Activated naive CD8-positive, alpha-beta T cell treated with anti-CD3 and anti-CD28 coated beads for 36 hours (primary cell): ENCODE results near the gene DNAI1. TPM values are rescaled to one million over a fixed set of nuclear protein-coding genes. Genes with fewer than 3 reads are reported as not detected.
A peak's percentile ranks its signal among the peaks of the same experiment; 100 is the strongest.
"Not testable (repeated sequence)": the region's sequence is repeated elsewhere in the genome, so short reads cannot be mapped to it uniquely, and the experiment has no call there.

Source experiments
- DNase-seq: peaks from one replicate; pipeline ENCODE4 v3.0.0; 2021
- H3K27ac Mint-ChIP-seq: one replicate; pipeline ENCODE4 v1.8.0; 2022; ENCODE audit warnings: mild to moderate bottlenecking, moderate library complexity, mixed read lengths
- H3K27me3 Mint-ChIP-seq: one replicate; pipeline ENCODE4 v1.8.0; 2022; ENCODE audit warnings: mild to moderate bottlenecking, mixed read lengths
- H3K36me3 Mint-ChIP-seq: one replicate; pipeline ENCODE4 v1.8.0; 2021; ENCODE audit warnings: mild to moderate bottlenecking, mixed read lengths
- H3K4me1 Mint-ChIP-seq: one replicate; pipeline ENCODE4 v1.8.0; 2021; ENCODE audit warnings: mixed read lengths
- H3K4me3 Mint-ChIP-seq: one replicate; pipeline ENCODE4 v1.8.0; 2022; ENCODE audit warnings: mild to moderate bottlenecking, moderate library complexity, mixed read lengths
- H3K9me3 Mint-ChIP-seq: one replicate; pipeline ENCODE4 v1.8.0; 2022; ENCODE audit warnings: mixed read lengths
- total RNA-seq, 2 experiments: library from RNA; stranded (reverse); gene quantifications; one replicate each; pipeline ENCODE4 v1.2.3, GENCODE V29; 2021

The DNAI1 gene
- not detected for total RNA-seq

DNA sequence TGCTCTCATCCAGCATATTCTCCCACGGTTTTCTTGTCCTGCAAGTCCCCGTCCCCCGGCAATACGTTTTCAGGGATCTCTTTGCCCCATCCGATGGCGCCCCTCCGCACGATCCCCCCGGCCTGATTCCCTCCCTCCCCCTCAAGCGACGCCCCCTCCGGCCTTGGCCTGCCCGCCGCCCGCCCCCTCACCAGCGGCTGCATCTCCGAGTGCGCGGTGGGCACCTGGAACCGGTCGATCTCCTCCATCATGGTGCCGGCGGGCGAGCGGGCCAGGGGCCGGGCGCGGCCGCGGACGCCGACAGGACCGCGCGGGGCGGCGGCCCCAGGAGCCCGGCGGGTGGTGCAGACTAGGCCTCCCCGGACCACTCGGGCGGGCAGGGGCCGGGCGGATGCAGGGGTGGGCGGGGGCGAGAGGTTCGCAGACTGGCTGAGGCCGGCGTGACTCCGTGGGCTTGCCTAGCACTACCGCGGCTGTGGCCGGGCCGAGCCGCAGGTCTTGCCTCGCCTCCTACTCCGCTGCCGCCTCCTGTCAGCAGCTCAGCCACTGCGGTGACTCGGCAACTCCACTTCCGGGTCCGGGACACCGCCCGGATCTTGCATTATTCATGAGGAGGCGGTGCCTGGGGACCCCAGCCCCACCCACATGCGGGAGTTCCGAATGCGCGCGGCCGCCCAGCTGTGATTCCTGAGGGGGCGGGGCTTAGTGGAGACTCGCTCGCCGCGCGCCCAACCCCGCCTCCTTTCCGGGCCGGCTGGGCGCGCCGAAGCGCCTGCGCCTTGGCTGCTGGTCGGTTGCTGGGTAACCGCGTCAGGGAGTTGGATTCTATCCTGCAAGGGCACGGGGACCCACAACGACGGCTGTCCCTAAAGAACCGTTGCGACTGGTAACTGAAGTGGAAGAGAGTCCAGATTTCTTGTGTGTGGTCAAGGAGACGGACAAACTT lies at the start of gene DNAI1, which contains the start of gene FAM219A:
TSS of gene DNAI1 (plus strand) at position 793 of the 946 bp plus-strand sequence. CDS start 201 bp downstream, outside the sequence.
TSS of gene FAM219A (minus strand) at position 558 of the 946 bp plus-strand sequence. CDS start at position 251, 307 bp downstream.
- Mint-ChIP-seq H3K4me1 (peaks cover 35% of the 10 kb centered on the region), H3K27ac (peak within 1 kb of the TSS; percentile 50), H3K36me3 (no peaks in the 10 kb centered on the region), H3K4me3 (peak within 1 kb of the TSS; percentile 87), H3K9me3 (no peaks in the 10 kb centered on the region), H3K27me3 (peaks cover 19% of the 10 kb centered on the region)
- peak; percentile 99 for DNase-seq

DNA sequence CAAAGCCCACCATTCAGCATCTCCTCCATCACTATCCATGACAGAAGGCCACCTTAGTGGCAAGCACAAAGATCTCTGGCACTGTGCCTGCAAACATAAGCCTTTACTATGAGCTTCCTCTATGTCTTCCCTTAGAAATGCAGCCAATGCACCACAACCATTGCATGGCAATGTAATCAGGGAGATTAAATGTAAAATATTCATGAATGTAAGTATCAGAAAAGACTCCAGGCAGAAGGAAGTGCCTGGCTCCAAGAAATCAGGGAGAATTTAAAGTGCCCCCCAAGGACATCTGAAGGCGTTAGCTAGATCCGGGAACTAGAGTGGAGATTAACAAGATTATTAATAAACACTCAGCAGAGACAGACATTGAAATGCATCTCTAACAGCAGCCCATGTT lies 49.5 kb upstream of the DNAI1 start:
- H3K27ac Mint-ChIP-seq, result no peak overlapping the region
- no peaks in the 10 kb centered on the region for H3K27me3 Mint-ChIP-seq
- no peak for DNase-seq
- H3K4me3 Mint-ChIP-seq, result no peak overlapping the region
- H3K9me3 Mint-ChIP-seq, result no peaks in the 10 kb centered on the region
- no peaks in the 10 kb centered on the region for H3K36me3 Mint-ChIP-seq
- no peaks in the 10 kb centered on the region for H3K4me1 Mint-ChIP-seq

DNA sequence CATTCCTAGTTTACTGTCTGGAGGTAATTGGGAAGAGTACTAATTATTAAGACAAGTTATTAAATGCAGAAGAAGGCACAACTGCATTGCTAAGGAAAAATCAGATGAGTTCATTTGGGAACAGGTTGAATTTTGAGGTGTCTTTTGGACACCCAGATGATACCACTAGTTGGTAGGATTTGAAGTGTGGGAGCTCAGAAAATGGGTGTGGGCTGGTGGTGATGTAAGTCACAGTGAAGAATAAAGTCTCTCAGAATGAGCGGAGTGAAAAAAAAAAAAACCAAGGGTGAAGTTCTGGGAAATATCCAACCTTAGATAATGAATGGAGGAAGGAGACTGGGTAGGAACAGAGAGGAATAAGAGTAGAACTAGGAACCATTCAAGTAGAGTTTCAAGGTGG lies 46.3 kb upstream of the DNAI1 start:
- H3K4me1 Mint-ChIP-seq, result no peaks in the 10 kb centered on the region
- no peaks in the 10 kb centered on the region for H3K27me3 Mint-ChIP-seq
- H3K4me3 Mint-ChIP-seq, result no peak overlapping the region
- no peaks in the 10 kb centered on the region for H3K36me3 Mint-ChIP-seq
- no peaks in the 10 kb centered on the region for H3K9me3 Mint-ChIP-seq
- H3K27ac Mint-ChIP-seq, result no peak overlapping the region
- no peak for DNase-seq

DNA sequence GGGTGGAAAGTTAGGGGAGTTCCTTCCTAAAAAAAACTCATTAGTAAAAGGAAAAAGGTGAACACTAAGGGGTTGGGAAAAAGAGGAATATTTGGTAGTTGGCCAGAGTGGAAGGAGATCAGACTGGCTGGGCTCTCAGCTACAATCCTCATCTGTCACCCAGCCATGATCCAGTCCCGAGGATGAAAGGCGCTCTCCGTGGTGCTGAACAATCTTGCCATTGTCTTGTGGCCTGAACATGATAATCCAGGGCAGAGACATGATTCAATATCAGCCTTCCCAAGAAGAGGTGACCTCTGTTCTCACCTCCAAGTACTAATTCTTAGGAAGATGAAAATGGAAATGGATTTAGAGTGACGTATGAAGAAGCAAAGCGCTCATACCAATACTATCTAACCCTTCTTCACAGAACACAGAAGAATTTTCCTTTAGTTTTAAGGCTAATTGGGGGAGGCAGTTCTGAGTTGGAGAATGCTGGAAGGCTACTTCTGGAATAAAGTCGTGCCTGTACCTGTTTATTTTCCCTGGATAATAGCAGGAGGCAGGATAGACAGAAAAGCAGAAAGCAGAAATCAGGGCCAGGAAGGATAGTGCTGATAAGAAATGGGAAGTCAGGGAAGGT lies 45.3 kb upstream of the DNAI1 start:
- no peaks in the 10 kb centered on the region for H3K4me1 Mint-ChIP-seq
- H3K27me3 Mint-ChIP-seq, result no peaks in the 10 kb centered on the region
- no peaks in the 10 kb centered on the region for H3K9me3 Mint-ChIP-seq
- no peak overlapping the region for H3K27ac Mint-ChIP-seq
- no peaks in the 10 kb centered on the region for H3K36me3 Mint-ChIP-seq
- DNase-seq, result peak; percentile 23
- H3K4me3 Mint-ChIP-seq, result no peak overlapping the region

DNA sequence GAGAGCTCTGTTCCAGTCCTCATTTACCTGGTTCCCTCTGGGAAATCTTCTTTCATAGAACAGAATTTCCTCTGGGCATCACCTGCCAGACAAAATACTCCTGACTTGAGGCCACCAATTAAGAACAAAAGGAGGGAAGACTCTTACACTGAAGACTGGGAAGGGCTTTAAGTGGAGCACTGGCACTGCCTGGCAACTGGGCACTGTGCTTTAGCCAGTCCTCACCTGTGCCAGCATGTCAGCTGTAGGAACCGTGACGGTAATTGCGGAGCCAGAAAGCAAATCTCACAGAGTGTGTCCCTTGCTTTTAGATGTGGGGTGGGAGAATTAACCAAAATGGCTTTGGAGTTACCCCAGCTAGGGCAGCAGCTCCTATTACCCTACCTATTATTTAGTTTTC lies 40.9 kb upstream of the DNAI1 start:
- H3K4me1 Mint-ChIP-seq, result no peaks in the 10 kb centered on the region
- no peak overlapping the region for H3K27ac Mint-ChIP-seq
- no peaks in the 10 kb centered on the region for H3K9me3 Mint-ChIP-seq
- H3K27me3 Mint-ChIP-seq, result no peaks in the 10 kb centered on the region
- no peak overlapping the region for H3K4me3 Mint-ChIP-seq
- DNase-seq, result no peak
- no peaks in the 10 kb centered on the region for H3K36me3 Mint-ChIP-seq

DNA sequence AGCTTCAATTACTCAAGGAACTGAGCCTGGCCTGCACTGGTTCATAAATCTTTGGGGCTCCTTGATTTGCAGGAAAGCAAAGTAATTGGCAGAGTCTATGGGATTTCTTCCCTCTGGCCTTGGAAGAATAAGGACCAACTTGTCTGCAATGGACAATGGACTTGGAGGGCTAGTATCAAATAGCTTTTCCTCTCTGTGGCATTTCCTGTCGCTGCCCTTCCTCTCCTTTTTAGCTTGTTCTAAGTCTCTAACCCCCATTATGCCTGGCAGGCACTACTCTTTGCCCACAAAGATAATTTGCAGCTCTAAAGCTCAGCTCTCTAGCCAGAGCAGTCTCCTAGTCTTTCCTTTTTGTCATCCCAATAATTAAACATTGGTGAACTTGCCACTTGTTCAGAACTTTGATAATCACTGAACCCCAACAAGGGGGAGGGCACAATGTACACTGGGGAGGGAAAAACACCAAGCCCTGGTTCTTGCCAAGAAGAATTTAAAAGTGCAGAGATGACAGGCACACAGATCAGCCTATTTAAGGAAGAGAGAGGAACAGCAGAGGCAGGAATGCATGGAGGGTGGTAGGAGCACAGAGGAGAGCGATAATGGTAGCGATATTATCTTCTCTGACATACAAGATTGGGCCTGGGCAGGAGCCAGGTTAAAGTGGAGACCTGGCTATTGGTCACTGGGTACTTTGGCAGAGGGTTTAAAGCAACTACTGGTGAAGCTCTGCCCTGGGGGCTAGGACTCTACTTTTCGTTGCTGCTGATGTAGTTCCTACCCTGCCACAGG lies 38.7 kb upstream of the DNAI1 start:
- no peak overlapping the region for H3K27ac Mint-ChIP-seq
- no peak overlapping the region for H3K4me3 Mint-ChIP-seq
- no peaks in the 10 kb centered on the region for H3K27me3 Mint-ChIP-seq
- DNase-seq, result no peak
- no peaks in the 10 kb centered on the region for H3K36me3 Mint-ChIP-seq
- H3K9me3 Mint-ChIP-seq, result no peaks in the 10 kb centered on the region
- no peaks in the 10 kb centered on the region for H3K4me1 Mint-ChIP-seq

DNA sequence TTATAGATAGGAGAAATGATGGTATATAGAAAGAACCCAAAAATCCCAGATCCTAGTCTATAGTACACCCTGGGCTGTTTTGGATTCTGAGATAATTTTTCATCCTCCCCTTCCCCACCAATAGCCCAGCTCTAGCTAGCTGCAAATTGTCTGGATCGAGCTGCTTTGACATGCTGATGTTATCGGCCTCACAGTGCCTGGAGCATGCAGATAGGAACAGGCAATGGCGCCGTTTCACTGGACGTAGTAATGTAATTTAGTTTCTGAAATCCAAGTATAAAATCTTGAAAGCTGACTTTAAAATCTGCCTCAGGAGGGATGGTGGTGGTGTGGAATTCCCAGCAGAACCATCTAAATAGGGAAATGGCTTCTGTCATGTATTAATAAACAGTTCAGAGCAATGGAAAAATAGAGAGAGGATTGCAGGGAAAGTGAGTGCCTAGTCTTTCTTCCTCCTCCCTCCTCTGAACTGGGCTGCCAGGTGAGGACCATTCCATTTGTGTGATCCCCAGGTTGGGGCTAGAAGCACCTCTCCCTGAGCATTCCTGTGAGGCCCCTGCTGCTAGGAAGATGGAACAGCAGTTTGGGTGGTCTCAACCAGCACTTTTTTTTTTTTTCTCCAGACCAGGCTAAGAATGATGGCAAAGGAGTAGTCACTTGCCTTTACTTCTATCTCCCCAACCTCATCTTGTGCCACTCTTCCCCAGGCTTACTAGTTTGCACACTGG lies 32.1 kb upstream of the DNAI1 start:
- Mint-ChIP-seq H3K36me3 (no peaks in the 10 kb centered on the region), H3K4me1 (no peaks in the 10 kb centered on the region), H3K27me3 (no peaks in the 10 kb centered on the region), H3K9me3 (no peaks in the 10 kb centered on the region), H3K4me3 (no peak overlapping the region), H3K27ac (no peak overlapping the region)
- no peak for DNase-seq

DNA sequence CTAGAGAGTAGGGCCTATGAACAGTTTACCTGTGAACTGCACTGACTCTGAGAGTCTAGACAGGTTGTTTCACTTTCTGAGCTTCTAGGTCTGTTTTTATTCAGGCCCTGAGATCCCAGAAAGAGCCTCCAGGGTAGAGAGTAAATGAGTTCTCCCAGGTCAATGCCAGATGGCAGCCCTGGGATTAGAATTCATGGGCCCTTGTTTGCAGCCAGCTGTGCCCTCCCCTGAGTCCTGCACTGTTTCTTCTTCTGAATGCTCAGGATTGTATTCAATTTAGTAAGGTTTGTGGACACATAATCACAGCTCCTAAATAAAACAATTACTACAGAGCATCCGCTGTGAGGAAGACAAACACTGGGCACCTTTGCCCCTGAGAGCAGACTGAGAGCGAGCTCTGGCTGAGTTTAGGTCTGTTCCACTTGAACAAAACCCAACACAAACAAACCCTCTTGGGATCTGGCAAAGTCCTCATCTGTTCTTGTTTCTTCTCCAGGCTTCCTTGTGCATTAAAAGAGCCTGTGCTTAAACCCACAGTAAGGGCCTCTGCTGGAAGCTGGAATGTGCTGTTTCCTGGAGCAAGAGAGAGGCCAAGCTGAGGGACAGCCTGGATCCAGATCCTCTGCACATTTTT lies 30.2 kb upstream of the DNAI1 start:
- H3K9me3 Mint-ChIP-seq, result no peaks in the 10 kb centered on the region
- H3K4me3 Mint-ChIP-seq, result no peak overlapping the region
- DNase-seq, result no peak
- no peaks in the 10 kb centered on the region for H3K27me3 Mint-ChIP-seq
- no peaks in the 10 kb centered on the region for H3K4me1 Mint-ChIP-seq
- no peak overlapping the region for H3K27ac Mint-ChIP-seq
- no peaks in the 10 kb centered on the region for H3K36me3 Mint-ChIP-seq

DNA sequence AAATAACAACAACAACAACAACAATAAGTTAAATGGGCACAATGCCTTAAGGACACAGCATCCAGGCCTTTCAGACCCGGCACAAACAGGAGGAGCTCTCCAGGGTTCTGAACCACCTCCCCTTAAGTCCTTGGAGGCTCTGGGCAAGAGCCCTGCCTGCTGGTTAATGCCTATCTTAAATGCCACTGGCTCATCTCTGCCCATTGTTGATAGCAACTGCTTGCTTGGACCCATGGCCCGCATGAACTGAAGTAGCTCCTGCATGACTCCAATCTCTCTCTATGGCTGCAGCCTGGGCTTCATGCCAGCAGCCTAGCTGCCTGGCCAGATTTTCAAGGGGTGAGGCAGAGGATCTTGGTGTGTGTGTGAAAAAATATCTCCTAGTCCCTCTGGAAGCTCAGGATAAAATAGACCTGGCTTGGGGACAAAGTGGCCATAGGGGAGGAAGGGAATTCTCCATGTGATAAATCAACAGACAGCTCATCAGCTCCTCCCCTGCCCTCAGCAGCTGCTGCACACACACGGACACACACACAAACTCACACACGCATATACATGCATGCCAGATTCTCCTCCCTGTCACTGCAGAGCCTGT lies 27.7 kb upstream of the DNAI1 start:
- Mint-ChIP-seq H3K4me1 (no peaks in the 10 kb centered on the region), H3K27ac (no peak overlapping the region), H3K27me3 (no peaks in the 10 kb centered on the region), H3K9me3 (no peaks in the 10 kb centered on the region), H3K4me3 (no peak overlapping the region), H3K36me3 (no peaks in the 10 kb centered on the region)
- DNase-seq, result no peak

DNA sequence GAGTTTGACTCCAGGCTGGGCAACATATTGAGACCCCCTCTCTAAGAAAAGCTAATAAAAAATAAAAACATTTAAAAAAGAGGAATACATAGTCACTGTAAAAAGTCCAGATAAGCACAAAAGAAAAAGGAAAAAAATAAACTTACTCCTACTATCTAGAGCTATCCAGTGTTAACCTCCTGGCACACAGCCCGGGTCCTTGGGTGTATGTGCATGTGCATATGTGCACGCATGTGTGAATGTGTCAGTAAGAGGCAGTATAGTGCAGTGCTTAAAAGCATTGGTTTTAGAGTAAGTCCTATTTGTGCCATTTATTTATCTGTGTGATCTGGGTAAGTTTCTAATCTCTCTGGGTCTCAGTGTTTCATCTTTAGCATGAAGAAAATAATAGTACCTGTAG lies 26.9 kb upstream of the DNAI1 start:
- Mint-ChIP-seq H3K4me3 (no peak overlapping the region), H3K4me1 (no peaks in the 10 kb centered on the region), H3K9me3 (no peaks in the 10 kb centered on the region), H3K27me3 (no peaks in the 10 kb centered on the region), H3K27ac (no peak overlapping the region), H3K36me3 (no peaks in the 10 kb centered on the region)
- DNase-seq, result no peak

DNA sequence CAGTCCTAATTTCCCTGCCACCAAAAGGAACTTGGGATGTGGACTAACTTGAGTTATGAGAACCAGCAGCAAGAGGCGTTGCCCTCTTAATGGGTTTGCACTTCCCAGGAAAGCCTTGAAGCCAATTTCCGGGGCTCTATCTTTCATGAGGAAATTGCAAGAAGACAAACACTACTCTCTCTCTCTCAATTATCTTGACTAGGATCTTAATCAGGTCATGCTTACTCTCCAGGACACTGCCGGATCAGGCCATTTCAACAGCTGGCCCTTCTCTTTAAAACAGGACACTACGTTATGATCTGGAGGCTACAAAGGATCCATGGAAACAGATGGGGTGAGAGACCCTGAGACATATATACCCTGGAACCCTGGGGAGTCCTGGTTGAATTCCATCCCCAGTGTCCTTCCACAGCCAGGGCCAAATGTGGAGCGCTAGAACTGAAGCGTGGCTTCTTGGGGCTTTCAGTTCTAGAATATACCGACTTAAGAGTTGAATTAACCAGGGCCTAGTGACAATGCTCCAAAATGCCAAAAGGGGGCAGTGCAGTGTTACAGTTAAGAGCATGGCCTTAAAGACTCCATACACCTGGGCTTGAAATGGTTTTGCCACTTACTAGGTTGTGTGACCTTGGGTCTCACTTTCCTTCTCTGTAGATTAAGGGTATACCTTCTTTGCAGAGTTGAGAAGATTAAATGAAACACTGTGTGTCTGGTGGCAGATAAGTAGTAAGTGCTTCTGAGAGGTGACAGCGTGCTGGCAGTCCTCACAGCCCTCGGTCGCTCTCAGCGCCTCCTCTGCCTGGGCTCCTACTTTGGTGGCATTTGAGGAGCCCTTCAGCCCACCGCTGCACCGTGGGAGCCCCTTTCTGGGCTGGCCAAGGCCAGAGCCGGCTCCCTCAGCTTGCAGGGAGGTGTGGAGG lies 21.3 kb upstream of the DNAI1 start:
- Mint-ChIP-seq H3K36me3 (no peaks in the 10 kb centered on the region), H3K4me1 (peaks cover 9% of the 10 kb centered on the region), H3K9me3 (no peaks in the 10 kb centered on the region), H3K27me3 (no peaks in the 10 kb centered on the region), H3K4me3 (no peak overlapping the region), H3K27ac (no peak overlapping the region)
- DNase-seq, result peak; percentile 35

DNA sequence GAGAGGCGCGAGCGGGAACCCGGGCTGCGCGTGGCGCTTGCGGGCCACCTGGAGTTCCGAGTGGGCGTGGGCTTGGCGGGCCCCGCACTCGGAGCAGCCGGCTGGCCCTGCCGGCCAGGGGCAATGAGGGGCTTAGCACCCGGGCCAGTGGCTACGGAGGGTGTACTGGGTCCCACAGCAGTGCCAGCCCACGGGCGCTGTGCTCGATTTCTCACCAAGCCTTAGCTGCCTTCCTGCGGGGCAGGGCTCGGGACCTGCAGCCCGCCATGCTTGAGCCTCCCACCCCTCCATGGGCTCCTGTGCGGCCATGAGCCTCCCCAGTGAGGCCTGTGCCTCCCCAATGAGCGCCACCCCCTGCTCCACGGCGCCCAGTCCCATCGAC lies 20.7 kb upstream of the DNAI1 start:
- not testable (repeated sequence) for DNase-seq, H3K27me3 Mint-ChIP-seq, H3K36me3 Mint-ChIP-seq, H3K9me3 Mint-ChIP-seq, H3K27ac Mint-ChIP-seq, H3K4me1 Mint-ChIP-seq, H3K4me3 Mint-ChIP-seq

DNA sequence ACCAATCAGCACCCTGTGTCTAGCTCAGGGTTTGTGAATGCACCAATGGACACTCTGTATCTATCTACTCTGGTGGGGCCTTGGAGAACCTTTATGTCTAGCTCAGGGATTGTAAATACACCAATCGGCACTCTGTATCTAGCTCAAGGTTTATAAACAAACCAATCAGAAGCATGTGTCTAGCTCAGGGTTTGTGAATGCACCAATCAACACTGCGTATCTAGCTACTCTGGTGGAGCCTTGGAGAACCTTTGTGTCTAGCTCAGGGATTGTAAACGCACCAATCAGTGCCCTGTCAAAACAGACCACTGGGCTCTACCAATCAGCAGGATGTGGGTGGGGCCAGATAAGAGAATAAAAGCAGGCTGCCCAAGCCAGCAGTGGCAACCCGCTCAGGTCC lies 20.1 kb upstream of the DNAI1 start:
- H3K4me3 Mint-ChIP-seq, DNase-seq, H3K36me3 Mint-ChIP-seq, H3K27me3 Mint-ChIP-seq, H3K9me3 Mint-ChIP-seq, H3K27ac Mint-ChIP-seq, H3K4me1 Mint-ChIP-seq: not testable (repeated sequence)
